Measurements from ENCODE around the gene AGA.

Gene AGA

DNA sequence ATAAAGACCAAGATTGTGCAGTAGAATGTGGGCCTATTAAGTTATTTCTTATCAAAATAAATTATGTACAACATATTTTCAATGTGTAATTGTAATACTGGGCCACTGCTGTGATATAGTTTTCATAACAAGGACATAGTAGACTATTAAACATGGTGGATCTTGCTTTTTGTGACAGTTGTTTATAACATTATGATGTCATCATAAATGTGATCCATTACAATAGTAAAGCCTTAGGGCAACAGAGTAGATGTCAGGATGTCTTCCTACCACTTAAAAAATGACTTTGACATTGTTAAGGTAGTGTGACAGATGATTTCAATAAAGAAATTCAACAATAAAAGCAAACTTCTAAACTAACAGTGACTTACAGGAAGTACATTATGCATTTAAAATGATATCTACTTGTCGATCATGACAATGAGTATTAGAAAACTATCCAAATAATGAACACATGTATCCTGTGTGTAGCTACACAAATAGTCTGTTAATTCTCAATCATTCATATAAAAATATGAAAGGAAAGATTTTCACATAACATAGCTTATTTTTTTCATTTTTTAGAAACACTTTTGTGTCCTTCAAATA, 5.3 kb upstream of the AGA start:
- no peak for DNase-seq (ENCODE audit: low read depth)

DNA sequence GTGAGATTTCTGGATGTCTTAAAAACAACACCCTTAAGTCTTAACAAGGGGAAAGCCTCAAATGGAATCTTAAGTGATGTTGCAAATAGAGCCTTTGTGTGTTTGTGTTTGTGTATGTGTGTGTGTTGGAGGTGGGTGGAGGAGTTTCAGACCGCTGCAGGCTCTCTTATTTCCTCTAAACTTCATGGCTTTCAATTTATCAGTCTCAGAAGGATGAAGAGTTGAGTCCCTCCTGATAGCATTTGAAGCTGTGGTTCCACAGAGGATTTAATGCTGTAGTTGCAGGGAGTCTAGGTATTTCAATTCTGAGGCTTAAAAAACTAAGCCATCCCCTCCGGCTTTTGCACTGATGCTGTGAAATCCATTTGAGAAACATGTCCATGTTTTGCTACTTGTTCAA, 4.3 kb upstream of the AGA start:
- no peak for DNase-seq (ENCODE audit: low read depth)

DNA sequence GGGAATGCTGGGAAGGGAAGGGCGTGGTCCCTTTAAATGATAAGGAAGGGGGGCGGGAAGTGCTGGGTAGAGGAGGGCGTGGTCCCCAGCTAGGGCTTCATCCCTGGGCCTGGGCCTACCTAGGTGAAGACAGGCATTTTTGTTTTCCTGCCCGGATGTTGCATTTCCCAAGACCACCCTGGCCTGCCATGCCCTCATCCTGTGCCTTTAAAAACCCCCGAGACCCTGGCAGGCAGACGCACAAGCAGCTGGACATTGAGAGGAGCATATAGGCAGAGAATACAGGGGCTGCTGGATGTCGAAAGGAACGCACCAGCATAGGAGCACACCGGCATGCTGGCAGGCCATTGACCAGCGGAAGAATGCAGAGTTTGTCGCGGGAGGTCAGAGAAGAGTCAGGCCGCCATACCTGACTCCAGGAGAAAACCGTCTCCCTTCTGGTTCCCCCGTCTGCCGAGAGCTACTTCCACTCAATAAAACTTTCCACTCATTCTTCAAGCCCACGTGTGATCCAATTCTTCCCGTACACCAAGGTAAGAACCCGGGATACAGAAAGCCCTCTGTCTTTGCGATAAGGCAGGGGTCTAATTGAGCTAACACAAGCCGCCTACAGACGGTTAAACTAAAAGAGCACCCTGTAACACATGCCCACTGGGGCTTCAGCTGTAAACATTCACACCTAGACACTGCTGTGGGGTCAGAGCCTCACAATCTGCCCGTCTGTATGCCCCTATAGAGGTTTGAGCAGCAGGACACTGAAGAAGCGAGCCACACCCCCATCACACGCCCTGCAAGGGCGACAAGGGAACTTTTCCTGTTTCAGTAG, 2.9 kb upstream of the AGA start:
- no peak for DNase-seq (ENCODE audit: low read depth)

DNA sequence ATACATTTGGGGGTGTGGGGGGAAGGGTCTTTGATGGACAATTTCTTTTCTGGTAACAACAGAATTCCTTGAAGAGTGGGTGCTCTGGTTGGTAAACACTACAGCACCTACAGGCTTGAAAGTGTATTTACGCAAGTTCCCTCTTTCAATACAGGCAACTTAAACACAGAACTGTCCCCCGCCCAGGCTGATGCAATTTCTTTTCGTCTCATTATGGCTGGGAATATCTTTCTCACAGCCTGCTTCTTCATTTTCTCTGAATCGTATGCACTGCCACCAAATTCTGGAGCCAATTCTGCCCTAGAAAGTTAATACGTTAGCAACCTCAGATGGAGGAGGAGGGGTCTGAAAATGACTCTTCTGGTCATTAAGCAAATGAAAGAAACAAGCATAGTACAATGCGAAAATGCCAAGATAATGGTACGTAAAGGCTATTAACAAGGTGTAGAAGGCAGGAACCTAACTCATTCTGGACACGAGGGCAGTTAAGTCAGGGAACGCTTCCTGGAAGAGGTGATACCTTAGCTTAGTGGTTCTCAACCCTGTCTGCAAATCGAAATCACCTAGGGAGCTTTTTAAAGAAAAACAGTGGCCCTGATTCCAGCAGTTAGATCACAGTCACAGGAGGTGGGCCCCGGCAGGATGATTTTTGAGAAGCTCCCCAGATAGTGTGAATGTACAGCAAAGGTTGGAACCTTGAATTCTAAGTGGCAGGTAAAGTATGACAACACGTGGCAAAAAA, 1.0 kb downstream of the AGA start:
- peak; percentile 6 for DNase-seq (ENCODE audit: low read depth)

DNA sequence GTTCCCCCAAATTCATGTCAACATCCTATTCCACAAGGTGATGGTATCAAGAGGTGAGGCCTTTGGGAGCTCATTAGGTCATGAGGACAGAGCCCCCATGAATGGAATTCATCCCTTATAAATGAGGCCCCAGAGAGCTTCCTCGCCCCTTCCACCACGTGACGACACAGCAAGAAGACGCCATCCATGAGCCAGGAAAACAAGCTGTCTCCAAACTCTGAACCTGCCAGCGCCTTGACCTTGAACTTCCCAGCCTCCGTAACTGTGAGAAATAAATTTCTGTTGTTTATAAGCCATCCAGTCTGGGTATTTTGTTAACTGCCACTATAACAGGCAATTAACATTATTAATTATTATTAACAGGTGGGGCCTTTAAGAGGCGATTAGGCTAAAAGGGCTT, 5.8 kb downstream of the AGA start:
- no peak for DNase-seq (ENCODE audit: low read depth)

DNA sequence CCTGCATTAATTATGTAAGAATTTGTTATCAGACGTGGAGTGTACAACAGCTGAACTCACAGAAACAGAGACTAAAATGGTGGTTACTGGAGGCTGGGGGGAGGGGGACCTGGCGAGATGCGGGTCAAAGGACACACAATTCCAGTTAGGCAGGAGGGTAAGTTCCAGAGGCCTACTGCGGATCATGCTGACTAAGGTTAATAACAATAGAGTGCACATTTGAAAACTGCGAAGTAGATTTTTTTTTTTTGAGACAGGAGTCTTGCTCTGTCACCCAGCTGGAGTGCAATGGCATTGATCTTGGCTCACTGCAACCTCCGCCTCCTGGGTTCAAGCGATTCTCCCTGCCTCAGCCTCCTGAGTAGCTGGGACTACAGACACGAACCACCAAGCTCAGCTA, 7.6 kb downstream of the AGA start:
- DNase-seq (ENCODE audit: low read depth) = no peak

DNA sequence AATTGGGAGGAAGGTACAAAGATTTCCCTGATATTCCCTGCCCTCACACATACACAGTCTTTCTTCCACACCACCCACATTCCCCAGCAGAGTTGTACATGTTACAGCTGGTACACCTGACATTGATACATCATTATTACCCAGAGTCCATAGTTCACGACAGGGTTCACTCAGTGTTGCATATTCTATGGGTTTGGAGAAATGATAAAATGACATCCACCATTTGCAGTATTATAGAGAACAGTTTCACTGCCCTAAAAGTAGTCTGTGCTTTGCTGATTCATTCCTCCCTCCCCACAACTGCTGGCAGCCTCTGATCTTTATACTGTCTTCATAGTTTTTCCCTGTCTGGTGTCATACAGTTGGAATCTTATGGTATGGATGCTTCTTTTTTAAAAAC, 15.0 kb downstream of the AGA start:
- no peak for DNase-seq (ENCODE audit: low read depth)

DNA sequence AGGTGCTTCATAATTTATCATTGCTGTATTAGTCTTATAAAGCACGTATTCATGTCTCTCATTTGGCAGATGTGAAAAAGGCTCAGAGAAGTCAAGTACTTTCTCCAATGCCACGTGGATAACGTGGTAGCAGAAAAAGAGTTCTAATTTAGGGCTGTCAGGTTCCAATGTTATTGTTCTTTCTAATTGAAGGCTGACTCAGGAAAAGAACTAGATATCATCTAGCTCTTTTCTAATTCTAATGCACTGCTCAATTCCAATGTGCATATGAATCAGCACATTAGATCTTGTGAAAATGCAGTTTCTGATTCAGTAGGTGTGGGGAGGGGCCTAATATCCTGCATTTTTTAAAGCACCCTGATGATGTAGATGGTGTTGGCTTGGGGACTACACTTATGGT, 22.8 kb downstream of the AGA start:
- no peak for DNase-seq (ENCODE audit: low read depth)

DNA sequence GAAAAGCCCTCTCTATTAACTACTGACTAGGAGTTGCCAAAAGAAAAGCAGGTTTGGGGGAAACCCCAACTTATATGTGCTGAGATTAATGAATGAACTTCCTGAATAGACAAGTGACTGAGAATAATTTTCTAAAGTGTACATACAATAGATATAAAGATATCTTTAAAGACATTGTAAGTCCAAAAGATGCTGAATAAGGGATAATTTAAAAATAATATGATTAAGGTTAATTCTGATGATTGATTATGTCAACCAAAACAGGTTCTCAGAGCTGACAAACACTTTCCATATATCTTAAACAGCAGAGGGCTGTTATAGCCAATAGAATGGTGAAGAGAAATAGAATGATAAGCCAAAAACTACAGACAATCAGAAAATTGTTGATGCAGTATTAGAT, 28.6 kb downstream of the AGA start:
- DNase-seq (ENCODE audit: low read depth) = no peak

DNA sequence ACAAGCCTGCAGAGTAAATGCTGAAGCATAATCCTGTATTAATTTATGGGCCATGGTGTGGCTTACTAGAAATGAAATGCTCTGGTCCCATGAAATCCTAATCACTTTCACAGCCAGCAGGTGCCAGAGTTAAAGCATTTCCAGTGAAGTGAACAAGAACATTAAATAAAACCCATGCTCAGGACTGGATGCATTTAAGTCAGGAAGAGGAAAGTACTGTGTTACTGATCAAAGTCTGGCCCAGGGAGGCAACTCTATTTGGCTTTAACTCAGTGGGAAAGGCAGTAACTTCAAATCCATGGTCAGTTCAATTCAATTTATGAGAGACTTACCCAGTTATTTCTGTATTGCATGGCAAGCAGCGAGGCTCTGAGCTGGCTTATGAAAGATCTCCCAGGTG, 29.2 kb downstream of the AGA start:
- DNase-seq (ENCODE audit: low read depth) = no peak

DNA sequence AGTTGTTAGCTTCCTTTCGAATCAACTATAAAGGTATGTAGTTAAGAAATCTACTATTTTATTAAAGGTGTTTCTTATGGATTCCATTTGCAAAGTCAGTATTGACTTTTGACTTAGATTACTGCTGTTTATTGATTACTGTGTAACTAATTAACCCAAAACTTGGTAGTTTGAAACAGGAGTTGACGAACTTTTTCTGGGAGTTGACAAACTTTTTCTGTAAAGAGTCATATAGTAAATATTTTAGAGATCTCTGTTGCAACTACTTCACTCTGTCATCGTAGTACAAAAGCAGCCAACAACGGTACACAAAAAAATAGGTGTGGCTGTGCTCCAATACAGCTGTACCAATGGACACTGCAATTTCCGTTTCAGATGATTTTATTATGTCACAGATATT, 30.2 kb downstream of the AGA start:
- no peak for DNase-seq (ENCODE audit: low read depth)

DNA sequence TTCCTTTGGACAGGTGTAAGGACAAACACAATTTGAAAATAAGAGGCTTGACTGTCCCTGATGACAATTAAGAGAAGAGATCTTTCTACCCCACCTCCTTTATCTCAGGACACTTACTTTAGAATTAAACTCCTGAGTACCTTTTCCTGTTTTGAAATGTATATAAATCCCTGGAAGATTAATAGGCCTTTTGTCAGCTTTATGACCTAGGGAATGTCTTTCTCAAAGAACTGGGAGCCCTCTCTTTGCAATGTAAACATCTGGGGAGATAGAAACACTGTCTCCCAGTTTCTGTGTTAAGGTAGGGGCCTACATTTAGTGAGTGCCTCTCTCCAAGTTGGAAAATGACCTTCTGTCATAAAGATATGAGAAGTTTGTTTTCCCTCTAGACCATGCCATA, 31.7 kb downstream of the AGA start:
- DNase-seq (ENCODE audit: low read depth) = no peak

DNA sequence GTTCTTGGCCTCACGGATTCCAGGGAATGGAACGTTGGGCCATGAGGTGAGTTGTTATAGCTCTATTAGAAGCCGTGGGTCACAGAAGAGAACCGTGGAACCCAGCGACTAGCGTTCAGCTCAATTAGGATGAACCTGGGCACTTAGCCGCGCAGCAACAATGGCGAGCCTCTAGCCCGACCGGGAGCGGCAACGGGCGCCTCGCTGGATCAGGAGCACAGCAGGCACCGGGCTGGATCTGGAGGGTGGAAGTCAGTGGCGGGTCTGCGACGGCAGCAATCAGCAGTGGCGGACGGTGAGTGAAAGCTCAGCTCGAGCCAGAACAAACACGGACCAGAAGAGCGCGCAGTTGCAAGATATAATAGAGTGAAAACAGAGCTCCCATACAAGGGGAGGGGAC, 34.2 kb downstream of the AGA start:
- no peak for DNase-seq (ENCODE audit: low read depth)

DNA sequence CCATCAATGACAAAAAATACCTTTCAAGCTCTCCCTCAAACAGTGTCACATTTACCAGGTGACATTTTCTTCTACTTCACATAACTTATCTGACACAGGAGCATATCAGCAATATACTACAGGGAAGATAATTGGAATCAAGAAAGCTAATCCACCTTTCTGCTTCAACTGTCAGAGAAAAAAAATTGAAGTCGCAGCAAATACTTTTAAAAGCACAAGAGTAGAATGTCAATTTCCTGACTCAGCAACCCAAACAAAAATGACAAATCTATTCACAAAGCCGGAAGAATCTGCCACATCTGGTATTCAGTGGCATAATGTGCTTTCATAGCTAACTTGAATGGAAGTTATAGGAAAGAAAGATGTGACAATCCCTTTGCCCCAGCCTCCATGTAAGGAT, 36.7 kb downstream of the AGA start:
- DNase-seq (ENCODE audit: low read depth) = no peak

DNA sequence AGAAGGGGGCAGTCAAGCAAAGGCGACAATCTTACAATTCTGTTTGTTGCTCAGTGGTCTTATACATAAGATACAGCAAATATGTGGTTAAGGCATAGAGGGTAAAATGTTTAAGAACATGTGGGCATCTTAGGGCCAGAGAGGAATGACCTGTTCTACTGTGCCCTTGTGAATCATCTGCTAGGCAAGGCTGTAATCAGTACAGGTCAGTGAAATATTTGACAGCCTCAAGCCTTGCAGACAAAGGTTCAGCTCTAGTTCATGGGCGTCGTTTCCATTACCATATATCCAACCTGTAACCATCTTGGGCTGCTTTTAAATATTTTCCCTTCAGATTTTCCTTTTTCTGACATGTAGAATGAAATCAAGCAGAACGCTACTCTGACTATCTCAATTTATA, 37.3 kb downstream of the AGA start:
- DNase-seq (ENCODE audit: low read depth) = no peak

DNA sequence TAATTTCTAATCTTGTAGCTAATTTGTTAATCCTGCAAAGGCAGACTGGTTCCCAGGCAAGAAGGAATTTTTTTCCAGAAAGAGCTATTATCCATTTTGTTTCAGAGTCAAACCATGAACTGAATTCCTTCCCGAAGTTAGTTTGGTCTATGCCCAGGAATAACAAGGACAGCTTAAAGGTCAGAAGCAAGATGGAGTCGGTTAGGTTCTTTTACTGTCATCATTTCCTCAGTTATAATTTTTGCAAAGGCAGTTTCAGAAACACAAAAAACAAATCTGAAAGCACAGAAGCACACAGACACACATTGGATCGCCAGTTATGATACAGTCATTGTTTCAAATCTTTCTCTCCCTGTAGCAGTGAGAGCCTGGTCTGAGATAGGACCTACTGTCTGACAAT, 37.9 kb downstream of the AGA start:
- no peak for DNase-seq (ENCODE audit: low read depth)

DNA sequence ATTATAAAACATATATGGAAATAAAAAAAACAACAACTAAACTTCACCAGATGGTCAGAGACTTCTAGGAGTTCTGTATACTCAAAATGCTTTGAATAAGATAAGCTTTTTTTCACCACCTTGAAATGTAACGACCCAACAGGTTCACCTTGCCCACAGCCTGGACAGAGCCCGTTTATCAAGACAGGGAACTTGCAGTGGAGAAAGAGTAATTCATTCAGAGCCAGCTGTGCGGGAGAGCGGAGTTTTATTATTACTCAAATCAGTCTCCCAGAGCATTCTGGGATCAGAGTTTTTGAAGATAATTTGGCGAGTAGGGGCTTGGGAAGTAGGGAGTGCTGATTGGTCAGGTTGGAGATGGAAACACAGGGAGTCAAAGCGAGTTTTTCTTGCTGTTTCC, 38.5 kb downstream of the AGA start:
- DNase-seq (ENCODE audit: low read depth) = no peak

DNA sequence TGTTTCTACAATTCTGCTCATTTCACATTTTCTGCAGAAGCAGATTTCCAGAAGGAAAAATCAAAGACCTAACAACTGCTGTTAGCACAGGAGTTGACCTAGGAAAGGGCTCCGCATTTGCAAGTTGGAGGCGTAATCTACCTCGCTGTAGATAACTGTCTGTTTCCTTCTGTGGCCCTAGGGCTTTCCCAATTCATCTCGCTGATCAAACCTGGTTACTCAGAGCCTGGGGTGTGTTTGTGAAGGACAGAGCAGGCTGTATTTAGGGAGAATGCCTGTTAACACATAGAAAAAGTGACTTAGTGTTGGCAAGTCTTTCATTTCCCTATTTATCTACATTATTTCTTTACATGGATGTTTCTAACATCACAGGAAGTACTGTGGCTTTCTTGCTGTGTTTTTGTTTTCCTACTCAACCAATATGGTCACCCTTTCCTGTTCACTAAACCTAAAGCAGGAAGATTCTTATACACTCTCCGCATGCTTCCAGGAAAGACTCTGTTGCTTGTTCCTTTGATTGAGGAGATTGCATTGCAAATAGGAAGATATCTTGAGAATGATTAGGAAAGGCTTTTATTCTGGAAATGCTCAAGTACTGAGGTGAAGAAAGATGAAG, 40.5 kb downstream of the AGA start:
- no peak for DNase-seq (ENCODE audit: low read depth)

DNA sequence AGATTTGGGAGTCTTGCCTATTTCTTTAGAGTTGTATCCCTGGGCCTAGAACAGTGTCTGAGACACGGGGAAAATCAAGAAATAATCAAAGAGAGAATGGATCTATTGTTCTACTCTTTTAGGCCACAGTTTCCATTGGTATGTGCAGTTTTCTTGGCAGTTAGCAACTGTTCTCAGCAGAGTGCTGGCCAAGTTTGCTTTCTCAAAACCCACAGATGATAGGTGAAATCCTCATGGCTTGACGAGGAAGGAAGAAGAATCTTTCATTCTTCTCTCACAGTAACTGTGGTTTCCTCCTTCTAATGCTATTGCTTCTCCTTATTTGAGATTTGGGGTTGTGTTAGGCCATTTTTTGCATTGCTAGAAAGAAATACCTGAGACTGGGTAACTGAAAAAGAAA, 42.2 kb downstream of the AGA start:
- no peak for DNase-seq (ENCODE audit: low read depth)

DNA sequence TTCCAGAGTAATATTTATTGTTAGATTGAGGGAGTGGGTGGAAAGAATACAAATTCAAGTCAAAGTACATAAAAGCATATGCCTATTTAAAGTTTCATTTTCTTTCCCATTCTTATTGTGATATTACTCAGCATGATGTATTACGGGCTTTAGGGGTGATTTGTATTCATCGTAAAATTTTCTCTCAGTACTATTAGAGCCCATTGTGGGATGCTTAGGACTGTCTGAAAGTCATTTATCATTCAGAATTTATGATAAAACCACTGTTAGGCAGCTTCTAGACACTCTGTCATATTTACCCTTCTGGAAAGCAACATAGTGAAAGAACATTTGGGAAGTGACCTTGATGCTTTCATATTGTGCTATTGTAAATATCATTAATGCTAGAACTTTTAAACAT, 45.9 kb downstream of the AGA start:
- DNase-seq (ENCODE audit: low read depth) = no peak

DNA sequence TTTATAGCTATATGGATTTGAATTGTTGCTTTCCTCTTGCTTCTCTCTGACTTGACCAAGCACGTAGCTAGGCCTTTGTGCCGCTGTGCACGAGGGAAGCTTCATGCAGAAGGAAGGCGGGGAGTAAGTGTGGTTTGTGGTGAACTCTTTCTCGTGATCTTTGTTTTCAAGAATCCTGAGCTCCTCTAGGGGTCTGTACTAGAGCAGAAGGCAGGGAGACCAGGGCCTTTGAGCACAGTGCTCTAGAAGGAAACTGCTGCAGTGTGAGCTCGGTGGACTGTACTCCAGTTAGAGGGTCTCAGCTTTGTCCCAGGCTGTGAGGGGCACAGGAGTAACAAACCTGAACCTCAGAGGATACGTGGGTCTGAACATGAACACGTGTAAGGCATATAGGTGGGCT, 49.0 kb downstream of the AGA start:
- no peak for DNase-seq (ENCODE audit: low read depth)

DNA sequence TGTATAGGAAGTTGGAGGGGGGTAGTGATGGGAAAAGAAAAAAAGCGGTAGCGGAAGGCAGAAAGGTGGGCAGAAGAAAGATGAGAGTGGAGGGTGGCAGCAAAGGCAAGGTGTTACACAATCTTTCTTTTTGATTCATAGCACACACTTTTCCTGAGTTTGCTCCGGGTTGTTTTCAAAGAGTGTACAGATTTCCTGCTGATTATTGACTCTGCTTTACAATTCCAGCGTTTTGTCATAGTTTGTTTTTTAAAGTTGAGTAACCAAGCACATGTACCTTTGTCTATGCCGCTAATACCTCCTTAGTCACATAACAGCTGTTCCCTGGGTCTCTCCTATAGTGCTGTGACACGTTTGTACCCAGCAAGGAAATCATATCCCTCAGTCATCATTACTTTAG, 50.3 kb downstream of the AGA start:
- DNase-seq (ENCODE audit: low read depth) = no peak

DNA sequence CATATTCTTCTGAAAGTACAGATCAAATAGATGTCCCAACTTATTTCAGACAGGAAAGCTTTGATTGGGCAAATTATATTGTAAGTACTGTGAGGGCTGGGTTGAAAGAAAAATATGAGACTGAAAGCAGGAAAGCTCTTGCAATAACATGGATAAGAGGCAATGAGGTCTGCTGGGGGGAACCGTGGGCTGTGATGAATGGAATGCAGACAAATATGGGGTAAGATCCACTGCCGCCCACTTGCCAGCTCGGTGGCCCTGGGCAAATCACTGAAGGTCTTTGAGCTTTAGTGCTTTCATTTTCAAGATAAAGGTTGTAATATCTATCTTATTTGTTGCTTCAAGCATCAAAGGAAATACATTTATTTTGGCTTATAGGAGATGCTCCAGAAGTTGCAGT, 51.0 kb downstream of the AGA start:
- DNase-seq (ENCODE audit: low read depth) = no peak

All from activated T-helper 9 cell treated with anti-CD3 and anti-CD28 coated beads, Interleukin-2, amount 50 U/mL, for 16 hours (primary cell).